GM20000 (cell line): Measurements from ENCODE around the gene POLH.

Experiments used
- DNase-seq: peaks from one replicate; pipeline ENCODE4 v3.0.0; 2012; ENCODE audit warnings: low spot score
- TF ChIP-seq, protein P1 (sequence below): IDR thresholded peaks from 2 replicates; pipeline ENCODE4 v1.5.1; 2012; ENCODE audit warnings: mild to moderate bottlenecking, control low read depth; ENCODE audit errors: extremely low read depth, missing control alignments

POLH gene

GRCh38 chr6:43621836-43622180 is 45.8 kb downstream of the POLH start:
- TF ChIP-seq, protein P1, sequence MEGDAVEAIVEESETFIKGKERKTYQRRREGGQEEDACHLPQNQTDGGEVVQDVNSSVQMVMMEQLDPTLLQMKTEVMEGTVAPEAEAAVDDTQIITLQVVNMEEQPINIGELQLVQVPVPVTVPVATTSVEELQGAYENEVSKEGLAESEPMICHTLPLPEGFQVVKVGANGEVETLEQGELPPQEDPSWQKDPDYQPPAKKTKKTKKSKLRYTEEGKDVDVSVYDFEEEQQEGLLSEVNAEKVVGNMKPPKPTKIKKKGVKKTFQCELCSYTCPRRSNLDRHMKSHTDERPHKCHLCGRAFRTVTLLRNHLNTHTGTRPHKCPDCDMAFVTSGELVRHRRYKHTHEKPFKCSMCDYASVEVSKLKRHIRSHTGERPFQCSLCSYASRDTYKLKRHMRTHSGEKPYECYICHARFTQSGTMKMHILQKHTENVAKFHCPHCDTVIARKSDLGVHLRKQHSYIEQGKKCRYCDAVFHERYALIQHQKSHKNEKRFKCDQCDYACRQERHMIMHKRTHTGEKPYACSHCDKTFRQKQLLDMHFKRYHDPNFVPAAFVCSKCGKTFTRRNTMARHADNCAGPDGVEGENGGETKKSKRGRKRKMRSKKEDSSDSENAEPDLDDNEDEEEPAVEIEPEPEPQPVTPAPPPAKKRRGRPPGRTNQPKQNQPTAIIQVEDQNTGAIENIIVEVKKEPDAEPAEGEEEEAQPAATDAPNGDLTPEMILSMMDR = no peak
- DNase-seq = no peak

GRCh38 chr6:43622541-43622940 is 46.6 kb downstream of the POLH start:
- DNase-seq = no peak
- TF ChIP-seq, protein P1 = no peak

GRCh38 chr6:43623880-43624785 is 48.1 kb downstream of the POLH start:
- TF ChIP-seq, protein P1 = no peak
- DNase-seq = no peak

GRCh38 chr6:43624786-43625288 is 48.9 kb downstream of the POLH start:
- DNase-seq = no peak
- TF ChIP-seq, protein P1 = no peak

DNA sequence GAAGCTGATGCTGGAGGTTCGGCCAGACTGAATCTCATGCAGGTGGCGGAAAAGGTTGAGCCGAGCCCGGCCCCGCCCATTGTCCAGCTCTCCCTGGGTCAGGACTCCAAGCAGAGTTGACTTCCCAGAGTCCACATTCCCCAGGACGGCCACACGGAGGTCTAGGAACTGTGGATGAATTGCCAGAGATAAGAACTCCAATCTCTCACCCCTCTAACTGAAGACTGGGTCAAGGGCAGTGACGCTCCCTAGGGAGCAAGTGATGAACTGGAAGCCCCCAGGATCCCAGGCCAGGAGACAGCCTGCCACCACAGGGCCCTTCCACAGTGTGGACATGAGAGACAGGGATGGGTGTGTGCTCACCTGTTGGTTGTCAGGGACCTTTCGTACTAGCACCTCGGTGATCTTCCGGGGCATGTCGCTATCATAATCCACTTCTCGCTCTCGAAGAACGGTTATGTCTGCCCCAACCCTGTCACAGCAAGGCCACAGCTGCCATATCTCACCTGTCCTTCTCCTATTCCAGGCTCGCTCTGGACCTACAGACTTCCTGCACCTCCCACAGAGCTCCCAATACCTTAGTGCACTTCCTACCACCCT is 49.5 kb downstream of the POLH start:
- TF ChIP-seq, protein P1 = no peak
- DNase-seq = no peak

- TF ChIP-seq, protein P1 = no peak
- DNase-seq = no peak
These were observed 51.2 kb downstream of the POLH start for GRCh38 chr6:43627008-43627825.
